Cardiac fibroblast (primary cell): ENCODE measurements around the gene MAGI1.

Experiments used
- DNase-seq, 2 donors: peaks; one replicate each; pipeline versions ENCODE4 v3.0.0 to v3.0.0-alpha.2; 2010; ENCODE audit warnings: low read depth in 2 of 2
- H3K4me3 ChIP-seq, 2 donors: replicated peaks in 1 of 2; 1 replicate in 1 of 2; 2 replicates in 1 of 2; pipeline ENCODE4 v1.5.1; 2011; ENCODE audit warnings: low read depth in 2 of 2, low read length in 2 of 2, mild to moderate bottlenecking in 2 of 2, moderate library complexity in 1 of 2
- TF ChIP-seq, protein P1 (sequence below): IDR thresholded peaks from one replicate; pipeline ENCODE4 v1.5.1; 2011; ENCODE audit warnings: low read depth, mild to moderate bottlenecking, low read length, inconsistent platforms

Gene MAGI1

DNA sequence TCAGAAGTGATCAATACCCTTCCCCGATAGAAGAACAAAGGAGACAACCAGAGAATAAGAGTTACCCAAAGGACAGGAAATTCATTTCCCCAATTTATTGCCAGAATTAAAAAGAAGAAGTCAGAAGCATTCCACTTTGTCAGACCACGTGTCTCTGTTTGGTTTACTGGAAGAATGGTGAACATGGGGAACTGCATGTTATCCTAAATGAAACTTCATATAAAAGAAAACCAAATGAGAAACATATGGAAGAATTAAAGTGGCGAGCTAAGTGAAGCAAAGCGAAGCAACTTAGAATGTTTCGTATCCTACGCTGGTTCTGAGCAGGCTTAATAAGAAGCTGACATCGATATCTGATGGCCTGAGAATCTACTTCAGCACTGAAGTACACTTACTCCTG lies 190.7 kb downstream of the MAGI1 start:
- TF ChIP-seq, protein P1, sequence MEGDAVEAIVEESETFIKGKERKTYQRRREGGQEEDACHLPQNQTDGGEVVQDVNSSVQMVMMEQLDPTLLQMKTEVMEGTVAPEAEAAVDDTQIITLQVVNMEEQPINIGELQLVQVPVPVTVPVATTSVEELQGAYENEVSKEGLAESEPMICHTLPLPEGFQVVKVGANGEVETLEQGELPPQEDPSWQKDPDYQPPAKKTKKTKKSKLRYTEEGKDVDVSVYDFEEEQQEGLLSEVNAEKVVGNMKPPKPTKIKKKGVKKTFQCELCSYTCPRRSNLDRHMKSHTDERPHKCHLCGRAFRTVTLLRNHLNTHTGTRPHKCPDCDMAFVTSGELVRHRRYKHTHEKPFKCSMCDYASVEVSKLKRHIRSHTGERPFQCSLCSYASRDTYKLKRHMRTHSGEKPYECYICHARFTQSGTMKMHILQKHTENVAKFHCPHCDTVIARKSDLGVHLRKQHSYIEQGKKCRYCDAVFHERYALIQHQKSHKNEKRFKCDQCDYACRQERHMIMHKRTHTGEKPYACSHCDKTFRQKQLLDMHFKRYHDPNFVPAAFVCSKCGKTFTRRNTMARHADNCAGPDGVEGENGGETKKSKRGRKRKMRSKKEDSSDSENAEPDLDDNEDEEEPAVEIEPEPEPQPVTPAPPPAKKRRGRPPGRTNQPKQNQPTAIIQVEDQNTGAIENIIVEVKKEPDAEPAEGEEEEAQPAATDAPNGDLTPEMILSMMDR: no peak
- no peak overlapping the region for H3K4me3 ChIP-seq
- DNase-seq: no peak

DNA sequence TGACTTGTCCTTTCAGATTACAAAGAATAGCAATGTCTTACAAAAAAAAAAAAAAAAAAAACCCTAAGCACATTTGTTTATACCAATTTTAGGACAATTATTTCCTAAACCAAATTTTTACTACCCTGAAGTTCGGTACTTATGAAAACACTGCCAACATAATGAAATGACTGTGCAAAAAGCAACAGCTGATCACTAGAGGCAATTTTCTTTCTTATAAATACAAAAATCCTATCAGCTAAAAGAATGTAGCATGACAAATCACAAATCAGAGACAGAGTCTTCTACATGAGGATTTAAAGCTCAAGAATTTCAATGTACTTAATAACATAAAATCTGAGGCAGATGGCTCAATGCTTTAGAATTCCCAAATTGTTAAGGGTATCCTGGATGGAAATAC lies 191.8 kb downstream of the MAGI1 start:
- TF ChIP-seq, protein P1: no peak
- no peak overlapping the region for H3K4me3 ChIP-seq
- no peak for DNase-seq

DNA sequence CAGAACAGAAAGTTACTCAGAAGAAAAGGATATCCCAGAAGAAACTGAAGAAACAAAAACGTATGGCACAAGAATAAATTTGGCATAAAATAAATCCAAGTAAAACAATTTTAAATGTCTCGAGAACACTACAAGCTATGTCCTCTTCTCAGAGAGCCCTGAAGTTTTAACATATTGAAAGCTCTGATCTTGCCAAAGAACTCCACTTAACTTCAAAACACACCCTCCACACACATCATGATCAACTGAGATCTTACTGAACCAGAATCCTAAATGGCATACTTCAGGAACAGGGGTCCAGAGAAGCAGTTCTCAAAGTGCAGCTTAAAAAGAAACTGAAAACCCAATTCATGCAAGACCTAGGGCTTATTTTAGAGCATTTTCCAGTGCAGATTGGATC lies 194.3 kb downstream of the MAGI1 start:
- DNase-seq: no peak
- TF ChIP-seq, protein P1: no peak
- H3K4me3 ChIP-seq: no peak overlapping the region

DNA sequence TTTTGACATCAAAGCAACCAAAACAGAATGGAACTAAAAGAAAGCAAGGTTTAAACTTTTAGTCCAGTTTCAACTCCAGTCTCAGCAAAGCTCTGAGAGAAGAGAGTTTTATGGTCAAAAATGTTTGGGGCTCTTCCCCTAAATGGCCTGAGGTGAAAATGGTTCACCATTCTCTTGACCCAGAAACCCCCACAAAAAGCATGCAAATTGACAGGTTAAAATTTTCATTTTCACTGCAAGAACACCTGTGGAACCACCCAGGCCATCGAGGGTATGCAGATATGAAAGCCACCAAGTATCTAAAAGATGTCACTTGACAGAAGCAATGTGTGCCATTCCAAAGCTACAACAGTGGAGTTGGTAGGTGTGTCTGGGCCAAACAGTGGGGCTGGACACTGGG lies 195.0 kb downstream of the MAGI1 start:
- no peak for DNase-seq
- TF ChIP-seq, protein P1: no peak
- no peak overlapping the region for H3K4me3 ChIP-seq

DNA sequence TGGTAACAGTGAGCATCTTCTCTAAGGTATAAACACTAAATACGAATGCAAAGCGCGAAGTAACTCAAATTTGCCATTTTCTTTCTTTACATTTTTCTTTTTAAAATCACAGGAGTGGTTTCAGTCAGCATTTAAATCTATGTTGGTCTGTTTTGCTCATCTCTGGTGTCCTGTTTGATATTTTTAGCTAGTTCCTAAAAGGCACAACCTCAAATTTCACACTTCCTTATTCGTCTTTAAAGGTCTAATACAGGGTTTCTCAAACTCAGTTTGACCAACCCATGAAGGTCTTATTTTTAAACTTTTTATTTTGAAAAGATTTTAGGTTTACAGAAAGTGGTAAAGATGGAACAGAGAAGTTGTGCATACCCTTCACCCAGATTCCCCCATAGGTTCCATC lies 201.1 kb downstream of the MAGI1 start:
- DNase-seq: no peak
- TF ChIP-seq, protein P1: no peak
- no peak overlapping the region for H3K4me3 ChIP-seq

DNA sequence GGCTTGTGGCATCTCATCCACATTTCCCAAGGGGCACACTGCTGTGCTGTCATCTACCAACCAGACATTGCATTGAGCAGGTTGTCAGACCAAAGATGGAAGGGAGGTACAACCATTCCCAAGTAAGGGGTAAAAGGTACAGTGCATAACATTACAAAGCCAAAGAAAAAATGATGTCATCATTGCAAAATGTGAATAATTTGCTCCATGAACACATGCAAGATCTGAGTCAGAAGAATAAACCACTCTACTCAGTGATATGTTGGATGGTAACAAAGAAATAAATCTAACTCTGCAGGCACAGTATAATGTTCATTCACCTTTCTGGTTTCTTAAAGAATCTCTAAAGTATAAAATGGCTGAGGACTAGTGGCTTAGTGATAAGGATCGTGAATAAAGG lies 202.7 kb downstream of the MAGI1 start:
- TF ChIP-seq, protein P1: no peak
- peak in 1 of 2 donors; percentile 63 for DNase-seq
- no peak overlapping the region for H3K4me3 ChIP-seq

DNA sequence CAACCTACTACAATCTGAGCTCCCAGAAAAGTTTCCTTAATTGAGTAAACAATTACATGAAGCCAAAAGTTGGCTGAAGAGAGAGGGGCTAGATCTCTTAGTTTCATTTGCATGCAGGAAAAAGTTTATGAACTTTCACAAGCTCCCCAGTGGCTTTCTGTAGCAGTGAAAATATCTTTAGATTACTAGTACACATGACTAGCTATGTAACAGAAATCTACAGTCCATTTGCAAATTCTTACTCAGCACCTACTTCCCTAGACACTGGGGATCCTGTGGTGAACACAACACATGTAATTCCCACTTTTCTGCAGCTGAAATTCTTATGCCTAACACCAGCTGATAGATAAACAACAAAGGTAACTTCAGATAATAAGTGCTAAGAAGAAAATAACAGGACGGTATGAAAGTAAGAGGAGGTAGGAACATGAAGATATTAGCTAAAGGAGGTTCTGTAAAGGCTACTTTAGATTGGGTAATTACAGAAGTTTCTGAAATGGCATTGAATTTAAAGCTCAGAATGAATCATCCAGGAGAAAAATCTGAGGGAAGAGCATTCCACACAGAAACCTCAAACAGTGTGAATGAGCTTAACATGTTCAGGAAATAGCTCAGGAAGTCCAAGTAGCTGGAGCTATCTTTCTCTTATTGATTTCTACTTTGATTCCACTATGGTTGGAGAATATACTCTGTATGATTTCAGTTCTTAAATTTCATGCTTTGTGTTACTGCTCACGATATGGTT lies 204.8 kb downstream of the MAGI1 start:
- DNase-seq: peak; percentile 57 to 77
- TF ChIP-seq, protein P1: no peak
- H3K4me3 ChIP-seq: no peak overlapping the region
